Muscle layer of duodenum (tissue), 2 donors: ENCODE measurements around the gene ZNF853.
"Not testable (repeated sequence)": the region's sequence is repeated elsewhere in the genome, so short reads cannot be mapped to it uniquely, and the experiment has no call there.

ENCODE experiments used
- H3K27ac ChIP-seq: one replicate; pipeline ENCODE4 v1.7.0; 2013; ENCODE audit warnings: mild to moderate bottlenecking, low read length
- H3K27me3 ChIP-seq: one replicate; pipeline ENCODE4 v1.7.0; 2013; ENCODE audit warnings: low read depth, mild to moderate bottlenecking, control low read depth, low read length
- H3K36me3 ChIP-seq, 2 donors: one replicate each; pipeline ENCODE4 v1.7.0; 2013; ENCODE audit warnings: low read length in 2 of 2, control low read depth in 1 of 2, mild to moderate bottlenecking in 1 of 2; ENCODE audit not compliant: insufficient read depth in 2 of 2, control insufficient read depth in 1 of 2
- H3K4me1 ChIP-seq, 2 donors: one replicate each; pipeline ENCODE4 v1.7.0; 2013; ENCODE audit warnings: low read length in 2 of 2, mild to moderate bottlenecking in 2 of 2, control low read depth in 1 of 2, moderate library complexity in 1 of 2; ENCODE audit not compliant: insufficient read depth in 2 of 2, control insufficient read depth in 1 of 2
- H3K4me3 ChIP-seq, 2 donors: one replicate each; pipeline ENCODE4 v1.7.0; 2013; ENCODE audit warnings: low read length in 2 of 2, low read depth in 1 of 2, mild to moderate bottlenecking in 1 of 2
- H3K9me3 ChIP-seq, 2 donors: one replicate each; pipeline ENCODE4 v1.7.0; 2013; ENCODE audit warnings: low read length in 2 of 2, control low read depth in 1 of 2, mild to moderate bottlenecking in 1 of 2; ENCODE audit not compliant: control insufficient read depth in 1 of 2
- donor health status: healthy.

ZNF853 gene

GRCh38 chr7:6654842-6655610 is 39.6 kb downstream of the ZNF853 start:
- H3K36me3 ChIP-seq, result peaks cover 4 to 46% of the 10 kb centered on the region in 2 donors
- H3K4me1 ChIP-seq, result no peaks in the 10 kb centered on the region

GRCh38 chr7:6655636-6656385 is 40.4 kb downstream of the ZNF853 start:
- Histone ChIP-seq H3K4me1 (no peaks in the 10 kb centered on the region), H3K4me3 (no peak overlapping the region), H3K27me3 (no peaks in the 10 kb centered on the region), H3K27ac (no peak overlapping the region), H3K9me3 (peaks cover 0 to 3% of the 10 kb centered on the region in 2 donors), H3K36me3 (peaks cover 2 to 39% of the 10 kb centered on the region in 2 donors)

More at GRCh38 chr7:6654842-6655610, 39.6 kb downstream of the ZNF853 start:
- Histone ChIP-seq H3K9me3 (peaks cover 0 to 3% of the 10 kb centered on the region in 2 donors), H3K27me3 (no peaks in the 10 kb centered on the region), H3K27ac (no peak overlapping the region), H3K4me3 (no peak overlapping the region)

DNA sequence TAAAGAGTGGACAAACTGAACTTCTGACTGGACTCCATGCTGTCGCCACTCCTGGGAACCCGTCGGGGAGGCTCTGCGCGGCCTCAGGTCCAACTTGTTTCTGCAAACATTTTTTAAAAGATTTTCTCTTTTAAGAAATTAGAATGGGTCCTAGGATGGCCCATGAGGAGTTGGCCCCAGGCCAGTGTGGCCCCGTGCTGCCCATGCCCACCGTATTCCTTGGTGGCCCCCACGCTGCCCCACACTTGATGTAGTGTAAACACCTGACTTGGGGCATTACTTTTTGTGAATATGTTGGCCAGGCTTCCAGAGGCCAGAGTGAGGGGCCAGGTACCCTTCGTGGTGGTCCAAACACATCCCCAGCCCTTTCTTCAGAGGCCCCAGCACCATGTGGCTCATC is 41.0 kb downstream of the ZNF853 start:
- no peaks in the 10 kb centered on the region for H3K4me1 ChIP-seq
- H3K4me3 ChIP-seq, result no peak overlapping the region
- peaks cover 0 to 3% of the 10 kb centered on the region in 2 donors for H3K9me3 ChIP-seq
- no peaks in the 10 kb centered on the region for H3K27me3 ChIP-seq
- no peak overlapping the region for H3K27ac ChIP-seq
- peaks cover 0 to 33% of the 10 kb centered on the region in 2 donors for H3K36me3 ChIP-seq

DNA sequence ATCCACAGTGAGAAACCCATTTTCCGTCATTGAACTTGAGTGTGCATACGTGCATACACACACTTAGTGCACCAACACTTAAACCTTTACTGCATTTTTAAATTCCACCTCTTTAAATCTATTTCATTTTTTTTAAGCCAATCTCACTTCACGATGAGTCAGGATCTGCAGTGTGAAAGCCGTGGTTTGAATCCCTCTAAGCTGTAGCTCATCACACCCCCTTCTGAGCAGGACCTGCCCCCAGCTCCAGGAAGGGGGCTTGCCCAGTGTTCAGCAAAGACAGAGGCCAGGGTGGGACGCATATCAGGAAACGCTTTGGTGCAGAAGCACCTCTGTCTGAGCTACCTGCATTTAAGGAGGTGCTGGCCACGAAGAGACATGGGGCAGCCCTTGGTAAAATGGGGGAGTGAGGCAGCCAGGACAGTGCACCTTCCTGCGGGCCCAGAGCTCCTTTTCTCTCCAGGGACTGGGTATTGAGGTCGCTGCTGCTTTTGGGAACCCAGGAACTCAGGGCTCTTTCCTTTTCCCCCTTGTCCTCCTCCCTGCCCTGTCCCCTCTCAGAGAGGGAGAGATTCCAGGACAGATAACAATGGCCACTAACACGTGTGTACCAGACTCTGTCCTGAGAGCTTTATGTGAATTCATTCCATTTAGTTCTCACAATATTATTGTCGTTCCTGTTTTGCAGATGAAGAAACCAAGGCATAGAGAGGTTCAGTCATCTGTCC is 43.4 kb downstream of the ZNF853 start:
- H3K4me1 ChIP-seq, result no peaks in the 10 kb centered on the region
- H3K27me3 ChIP-seq, result no peaks in the 10 kb centered on the region
- H3K9me3 ChIP-seq, result no peaks in the 10 kb centered on the region
- H3K4me3 ChIP-seq, result no peak overlapping the region
- H3K27ac ChIP-seq, result no peak overlapping the region
- H3K36me3 ChIP-seq, result peaks cover 0 to 18% of the 10 kb centered on the region in 2 donors

- not testable (repeated sequence) for H3K4me3 ChIP-seq, H3K27me3 ChIP-seq, H3K27ac ChIP-seq, H3K4me1 ChIP-seq
- Histone ChIP-seq H3K36me3 (peaks cover 0 to 36% of the 10 kb centered on the region in 2 donors), H3K9me3 (peaks cover 32 to 41% of the 10 kb centered on the region in 2 donors)
Measured at GRCh38 chr7:6670851-6671250, 55.4 kb downstream of the ZNF853 start.
